Measurements from ENCODE around the gene CCDC92. TPM values are rescaled to one million over a fixed set of nuclear protein-coding genes. Genes with fewer than 3 reads are reported as not detected.

The CCDC92 gene
- total and polyA plus RNA-seq, 2 of the 13 experiments (the other 11 are each of a cell fraction or from before 2014, with no cell fraction given) = 5.4 to 14.7 TPM

DNA sequence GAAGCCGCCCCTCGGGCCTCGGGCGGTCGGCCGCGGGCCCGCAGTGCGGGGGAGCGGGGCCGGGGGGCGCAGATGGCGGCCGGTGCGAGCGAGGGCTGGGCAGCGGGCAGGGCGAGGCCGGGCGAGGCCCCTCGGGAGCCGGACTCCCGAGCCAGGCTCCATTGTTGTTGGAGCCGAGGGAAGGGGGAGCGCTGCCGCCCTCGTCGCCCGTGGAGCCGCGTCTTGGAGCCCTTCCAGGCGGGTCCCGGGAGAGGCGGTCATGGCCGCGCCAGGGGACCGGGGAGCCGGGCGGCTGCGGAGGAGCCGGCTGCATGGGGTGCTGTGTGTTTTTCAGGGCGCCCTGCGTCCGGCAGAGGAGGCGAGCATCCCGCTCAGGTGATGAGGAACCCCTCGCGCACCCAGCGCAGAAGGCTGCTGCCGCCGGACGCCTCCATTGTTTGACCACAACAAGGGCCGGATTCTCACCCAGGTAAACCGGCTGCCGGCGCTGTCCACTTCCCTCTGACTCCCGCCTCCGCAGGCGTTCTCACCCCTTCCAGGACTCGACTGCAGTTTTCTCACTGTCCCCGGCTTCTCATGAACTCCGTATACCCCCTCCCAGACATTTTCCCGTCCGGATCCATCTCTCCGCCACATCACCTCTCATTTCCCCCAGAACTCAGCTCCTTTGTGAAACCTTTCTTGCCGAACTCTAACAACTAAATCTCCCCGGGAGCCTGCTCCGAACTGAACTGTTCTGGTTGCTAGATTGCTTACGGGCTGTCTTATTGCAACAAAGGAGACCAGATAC is 1.1 kb upstream of the CCDC92 start (continued):
- no peak for TF ChIP-seq ZBTB40 (IDR thresholded peaks at IDR 0.05)
- TF ChIP-seq ZBTB40 (CRISPR knock-in tag; IDR thresholded peaks at IDR 0.05) = peak; percentile 56; the same call in 1 of the 2 replicates
- no peak for TF ChIP-seq U2AF1 (optimal IDR thresholded peaks at IDR 0.05; ENCODE audit: low read depth, low read length)
- TF ChIP-seq HNRNPLL (IDR thresholded peaks at IDR 0.05; ENCODE audit: low read depth, low read length, poor library complexity, severe bottlenecking) = peak; percentile 60
- TF ChIP-seq ZSCAN25 (CRISPR knock-in tag; IDR thresholded peaks at IDR 0.05) = no peak
- TF ChIP-seq TOPORS (CRISPR knock-in tag; IDR thresholded peaks at IDR 0.05) = no peak
- TF ChIP-seq ZNF788 (CRISPR knock-in tag; IDR thresholded peaks at IDR 0.05; ENCODE audit: borderline replicate concordance) = peak; percentile 54; the same call in 1 of the 2 replicates
- TF ChIP-seq KDM4B (CRISPR knock-in tag; IDR thresholded peaks at IDR 0.05) = no peak

All from HepG2 (cell line).